HG03175 (cell line): ENCODE results near the gene DNAI4.
"Not testable (repeated sequence)": the region's sequence is repeated elsewhere in the genome, so short reads cannot be mapped to it uniquely, and the experiment has no call there.

Experiments
- ATAC-seq: cut with Tn5 transposase; IDR thresholded peaks from one replicate; pipeline ENCODE4 v1.9.1; 2021; ENCODE audit warnings: mild to moderate bottlenecking, moderate library complexity; ENCODE audit not compliant: unreplicated experiment

Gene DNAI4

GRCh38 chr1:66924756-66925557 lies at the start of gene DNAI4, which contains the start of gene MIER1:
TSS of gene DNAI4 (minus strand) at chr1:66924856. CDS start at chr1:66924831, 25 bp downstream.
TSS of gene MIER1 (plus strand) at chr1:66924990. CDS start at chr1:66925029, 39 bp downstream.
- ATAC-seq = peak; percentile 95

DNA sequence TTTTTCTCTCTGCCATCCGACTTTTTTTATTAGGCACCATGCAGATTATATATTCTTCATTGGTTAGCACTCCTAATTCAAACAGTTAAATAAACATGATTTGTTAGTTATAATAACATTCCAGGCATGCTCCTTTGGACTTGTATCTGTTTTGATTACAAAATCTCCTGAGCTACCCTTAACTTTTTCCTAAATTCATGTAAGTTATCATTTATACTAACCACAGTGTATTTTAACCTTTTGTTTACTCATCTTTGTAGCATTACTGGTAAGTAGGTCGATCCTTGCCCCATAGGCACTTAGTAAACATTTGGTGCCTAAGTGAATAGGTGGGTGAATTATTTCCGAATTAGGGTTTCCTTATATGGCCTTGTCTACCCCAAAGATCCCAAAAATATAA lies 43.9 kb upstream of the DNAI4 start:
- ATAC-seq = no peak

- ATAC-seq = not testable (repeated sequence)
These were observed 41.7 kb upstream of the DNAI4 start for GRCh38 chr1:66966188-66966873.

GRCh38 chr1:66957938-66958337 lies 33.3 kb upstream of the DNAI4 start:
- ATAC-seq = no peak

DNA sequence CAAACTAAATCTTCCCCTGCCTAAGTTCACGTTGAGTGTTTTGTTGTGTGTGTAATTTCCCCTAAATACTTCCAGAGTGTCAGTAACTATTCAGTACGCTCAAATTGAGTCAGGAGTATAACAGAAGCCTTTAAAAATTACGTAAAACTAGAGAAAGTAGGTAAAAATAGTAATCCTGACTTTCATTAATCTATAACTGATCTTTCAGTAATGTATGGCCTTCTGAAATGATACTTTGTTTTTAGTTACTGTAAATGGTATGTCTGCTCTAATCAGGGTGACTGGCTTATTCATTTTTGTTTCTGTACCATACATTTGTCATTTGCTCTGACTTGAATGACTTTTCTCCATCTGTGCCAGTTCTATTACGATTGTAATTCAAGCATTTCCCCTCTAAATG lies 29.6 kb upstream of the DNAI4 start:
- ATAC-seq = peak; percentile 75

- no peak for ATAC-seq
These were observed 26.9 kb upstream of the DNAI4 start for GRCh38 chr1:66951513-66951912.

DNA sequence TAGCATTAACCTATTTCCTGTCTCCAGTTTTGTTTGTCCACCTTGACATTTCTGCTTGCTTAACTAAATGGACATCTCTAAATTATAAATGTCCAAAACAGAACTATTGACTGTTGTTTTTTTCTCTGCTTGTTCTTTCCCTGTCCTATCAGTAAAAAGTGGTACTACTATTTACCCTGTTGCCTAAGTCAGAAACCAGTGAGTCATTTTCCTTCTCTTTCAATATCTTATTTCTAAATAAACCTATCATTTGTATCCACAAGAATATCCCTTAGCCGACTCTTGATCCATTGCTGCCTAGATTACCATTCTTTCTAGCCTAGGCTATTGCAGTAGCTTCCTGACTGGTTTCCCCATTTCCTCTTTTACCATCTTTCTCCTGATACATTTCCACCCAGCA lies 22.6 kb upstream of the DNAI4 start:
- ATAC-seq = no peak

DNA sequence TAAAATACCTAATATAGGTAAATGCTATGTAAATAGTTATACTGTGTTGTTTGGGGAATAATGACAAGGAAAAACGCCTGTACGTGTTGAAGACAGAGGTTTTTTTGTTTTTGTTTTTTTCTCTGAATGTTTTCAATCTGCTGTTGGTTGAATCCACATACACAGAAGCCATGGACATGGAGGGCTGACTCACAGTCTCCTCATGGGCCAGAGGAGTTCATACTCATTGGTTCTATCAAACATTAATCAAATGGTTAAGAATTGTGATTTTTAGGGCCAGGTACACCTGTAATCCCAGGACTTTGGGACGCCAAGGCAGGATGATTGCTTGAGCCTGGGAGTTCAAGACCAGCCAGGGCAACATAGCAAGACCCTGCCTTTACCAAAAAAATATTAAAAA lies 20.7 kb upstream of the DNAI4 start:
- no peak for ATAC-seq

GRCh38 chr1:66944330-66945274 lies 19.9 kb upstream of the DNAI4 start:
- no peak for ATAC-seq

DNA sequence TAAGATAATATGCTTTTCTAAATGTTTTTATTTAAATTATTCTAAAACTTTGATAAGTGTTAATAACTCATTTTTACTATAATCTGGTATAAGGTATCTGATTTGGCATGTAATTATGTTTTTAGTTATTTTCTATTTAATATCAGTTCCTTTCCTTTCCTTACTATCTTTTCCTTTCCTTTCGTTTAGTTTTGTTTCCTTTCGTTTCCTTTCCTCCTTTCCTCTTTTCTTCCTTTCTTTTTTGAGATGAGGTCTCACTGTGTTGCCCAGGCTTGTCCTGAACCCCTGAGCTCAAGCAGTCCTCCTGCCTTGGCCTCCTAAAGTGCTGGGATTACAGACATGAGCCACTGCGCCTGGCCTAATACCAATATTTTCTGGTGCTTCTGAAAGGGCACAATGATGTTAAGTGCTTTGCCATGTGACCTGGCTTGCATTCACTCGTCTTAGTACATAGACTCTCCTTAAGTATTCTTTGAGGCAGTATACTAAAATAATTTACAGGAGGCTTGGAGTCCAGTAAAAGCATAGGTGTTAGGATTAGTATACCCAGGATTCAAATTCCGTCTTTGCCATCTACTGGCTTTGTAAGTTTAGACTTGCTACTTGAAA lies 18.8 kb upstream of the DNAI4 start:
- ATAC-seq = no peak

GRCh38 chr1:66940981-66941380 lies 16.3 kb upstream of the DNAI4 start:
- ATAC-seq = no peak

GRCh38 chr1:66938613-66939012 lies 14.0 kb upstream of the DNAI4 start:
- ATAC-seq = no peak

DNA sequence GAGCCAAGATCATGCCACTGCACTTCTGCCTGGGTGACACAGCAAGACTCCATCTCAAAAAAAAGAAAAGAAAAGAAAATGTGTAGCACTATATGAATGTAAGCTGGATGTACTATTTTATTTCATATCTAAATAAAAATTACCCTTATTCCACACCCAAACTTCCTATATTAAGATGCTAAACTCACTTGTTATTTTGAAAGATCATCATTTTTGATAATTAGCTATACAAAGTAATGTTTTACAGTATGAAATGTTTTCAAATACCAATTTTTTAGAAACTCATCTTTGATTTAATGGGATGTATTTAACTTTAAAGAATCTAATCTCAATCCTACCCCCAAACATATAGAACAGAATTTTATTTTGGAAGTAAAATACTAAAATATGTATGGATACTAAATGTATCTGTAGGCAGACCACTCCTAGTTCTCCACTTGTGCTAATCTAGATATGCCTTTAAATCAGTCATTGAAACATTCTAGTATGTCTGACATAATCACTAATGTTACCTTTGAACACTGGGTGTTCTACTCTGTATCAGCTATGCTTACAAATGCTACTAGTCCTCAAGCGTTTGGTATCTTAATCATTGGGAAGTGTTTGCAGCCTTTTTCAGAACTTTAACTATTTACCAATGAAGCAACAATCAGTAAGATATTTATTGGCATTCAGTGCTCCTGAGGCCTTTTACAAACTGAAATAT lies 13.0 kb upstream of the DNAI4 start:
- ATAC-seq = no peak

GRCh38 chr1:66933887-66934700 lies 9.4 kb upstream of the DNAI4 start:
- no peak for ATAC-seq

DNA sequence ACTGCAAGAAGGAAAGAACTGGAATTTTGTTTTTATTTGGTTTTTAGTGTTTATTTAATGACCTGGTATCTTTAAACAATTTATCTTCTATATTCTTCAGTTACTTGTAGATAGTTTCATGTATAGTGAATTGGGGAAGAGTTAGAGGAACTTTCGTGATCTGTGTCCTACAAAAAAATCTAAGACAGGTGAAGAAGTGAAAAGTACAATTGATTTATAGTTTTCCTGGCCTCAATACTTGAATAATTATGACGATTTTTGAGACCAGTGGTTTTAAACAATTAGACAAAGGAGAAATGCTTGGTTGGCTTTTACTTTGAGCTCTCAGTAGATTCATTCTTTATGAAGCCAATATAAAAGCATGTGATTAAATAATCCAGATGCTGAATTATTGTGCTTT lies 7.6 kb upstream of the DNAI4 start:
- ATAC-seq = no peak

DNA sequence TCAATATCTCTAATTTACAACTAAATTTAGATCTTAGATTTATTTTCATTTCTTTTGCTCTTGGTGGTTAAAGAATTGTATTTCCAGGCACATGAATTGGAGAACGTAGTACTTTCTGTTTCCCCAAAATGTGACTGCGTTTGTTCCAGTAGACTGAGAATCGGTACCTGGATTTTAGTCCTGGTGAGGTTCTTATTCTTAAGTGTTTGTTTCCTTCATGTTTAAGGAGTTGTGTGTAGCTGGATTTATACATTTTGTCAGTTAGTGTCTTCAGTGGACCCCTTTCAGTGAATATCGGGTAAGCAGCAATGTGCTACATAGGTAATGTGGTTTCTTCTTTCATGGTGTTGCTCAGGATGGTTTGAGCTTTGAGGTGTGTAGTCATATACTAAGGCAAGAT lies 6.9 kb upstream of the DNAI4 start:
- no peak for ATAC-seq

DNA sequence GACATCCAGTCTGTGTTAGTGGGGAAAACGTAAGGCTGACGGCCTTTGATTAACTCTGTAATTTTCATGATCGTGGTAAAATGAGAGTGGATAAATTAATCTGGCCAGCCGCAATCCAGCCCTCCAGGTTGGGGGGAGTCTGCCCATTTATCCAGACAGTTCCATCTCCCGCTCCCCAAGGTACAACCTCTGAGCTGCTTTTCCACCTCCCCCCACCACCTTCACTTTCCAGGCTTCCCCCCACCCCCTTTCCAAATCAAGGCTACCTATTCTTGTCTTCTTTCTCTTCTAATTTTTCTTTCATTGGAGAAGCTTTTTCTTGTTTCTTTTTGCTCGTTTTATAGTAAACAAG lies 6.1 kb upstream of the DNAI4 start:
- no peak for ATAC-seq

DNA sequence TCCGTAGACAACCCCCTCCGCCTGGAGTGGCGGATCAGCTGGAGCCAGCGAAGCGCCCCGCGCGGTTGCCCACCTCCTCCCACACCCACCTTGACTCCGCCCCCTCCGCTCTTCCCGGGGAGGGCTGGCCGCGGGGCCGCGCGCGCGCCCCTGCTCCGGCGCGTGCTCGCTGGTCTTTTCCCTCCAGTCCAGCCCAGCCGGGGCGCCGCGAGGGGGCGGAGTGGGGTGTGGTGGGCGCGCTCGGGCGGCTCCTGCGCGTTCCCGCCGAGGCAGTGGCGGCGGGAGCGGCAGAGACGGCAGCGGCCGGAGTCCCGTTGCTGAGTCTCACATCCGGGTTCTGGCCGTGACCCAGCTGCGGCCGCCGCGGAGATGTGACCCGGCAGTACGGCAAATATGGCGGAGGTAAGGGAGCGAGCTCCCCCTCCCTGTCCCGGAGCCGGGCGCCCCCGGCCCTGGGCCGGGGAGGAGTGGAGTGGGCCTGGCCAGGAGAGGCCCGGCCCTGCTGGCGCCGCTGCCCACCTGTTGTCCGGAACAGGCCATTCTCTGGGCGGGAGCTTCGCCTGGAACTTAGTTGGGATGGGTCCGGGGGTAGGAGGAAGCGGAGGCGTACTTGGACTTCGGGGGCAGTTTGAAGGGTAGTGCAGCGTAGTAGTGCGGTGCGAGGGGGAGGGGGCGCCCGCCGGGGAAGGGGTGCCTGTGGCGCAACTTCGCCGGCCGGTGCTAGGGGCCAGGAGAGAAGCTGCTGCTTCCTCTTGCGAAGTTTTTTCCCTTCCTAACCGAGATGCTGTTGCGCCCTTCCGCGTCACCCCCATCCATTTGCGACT lies 5.6 kb upstream of the DNAI4 start:
- ATAC-seq = peak; percentile 72

GRCh38 chr1:66929691-66929998 lies 5.0 kb upstream of the DNAI4 start:
- ATAC-seq = no peak
